Measurements from ENCODE around the gene GATB.

GATB gene

DNA sequence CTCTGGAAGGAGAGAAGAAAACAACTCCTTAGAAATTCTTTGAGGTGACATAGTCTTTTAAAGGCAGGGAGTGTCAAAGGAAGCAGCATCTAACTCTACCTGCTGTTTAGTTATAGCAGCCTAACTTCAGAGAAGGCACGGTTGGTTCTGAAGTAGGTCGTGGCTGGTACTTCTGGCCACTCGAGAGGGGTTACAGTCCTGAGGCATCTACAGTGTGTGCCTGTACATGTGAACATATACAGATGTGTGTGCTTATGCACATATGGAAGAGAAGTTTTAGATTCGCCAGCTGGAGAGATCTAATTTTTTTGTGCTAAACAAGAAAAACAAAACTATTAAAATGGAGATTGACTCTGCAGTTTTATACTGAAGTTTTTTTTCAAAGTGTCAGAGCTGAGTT, 52.7 kb downstream of the GATB start:
- no peaks in the 10 kb centered on the region for H3K4me1 ChIP-seq (ENCODE audit: control insufficient read depth in 2 of 2, insufficient read depth in 2 of 2, low read length in 2 of 2)
- H3K27me3 ChIP-seq (ENCODE audit: control insufficient read depth in 2 of 2, insufficient read depth in 2 of 2, low read length in 2 of 2) = no peaks in the 10 kb centered on the region
- no peak overlapping the region for H3K9ac ChIP-seq (ENCODE audit: low read depth in 1 of 2, low read length in 2 of 2)
- no peak overlapping the region for H3K27ac ChIP-seq (ENCODE audit: low read depth in 2 of 2, low read length in 2 of 2)
- no peaks in the 10 kb centered on the region for H3K9me3 ChIP-seq (ENCODE audit: control insufficient read depth in 2 of 2, low read length in 2 of 2)
- no peak overlapping the region for H3K4me3 ChIP-seq (ENCODE audit: low read length in 2 of 2)
- H3K36me3 ChIP-seq (ENCODE audit: control insufficient read depth in 2 of 2, insufficient read depth in 2 of 2, low read length in 2 of 2) = peaks cover 6 to 12% of the 10 kb centered on the region in 2 donors

DNA sequence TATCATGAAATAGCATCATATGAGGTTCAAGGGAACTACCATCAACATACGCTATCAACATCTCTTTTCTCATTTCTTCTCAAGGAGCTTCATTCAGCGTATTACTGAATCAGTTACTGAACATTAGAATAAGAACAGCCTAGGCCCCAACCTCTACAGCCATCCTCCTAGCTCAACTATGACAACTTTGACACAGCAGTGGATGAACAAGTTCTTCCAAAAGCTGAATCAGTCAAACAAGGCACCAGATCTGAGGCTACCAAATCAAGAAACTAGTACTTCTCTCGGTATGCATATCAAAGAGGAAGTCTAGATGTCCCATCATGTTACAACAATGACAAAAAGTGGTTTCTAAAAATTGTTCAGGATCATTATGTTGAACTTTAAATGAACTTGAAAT, 57.4 kb downstream of the GATB start:
- Histone ChIP-seq H3K9ac (ENCODE audit: low read depth in 1 of 2, low read length in 2 of 2) (no peak overlapping the region), H3K4me1 (ENCODE audit: control insufficient read depth in 2 of 2, insufficient read depth in 2 of 2, low read length in 2 of 2) (no peaks in the 10 kb centered on the region), H3K27ac (ENCODE audit: low read depth in 2 of 2, low read length in 2 of 2) (no peak overlapping the region), H3K27me3 (ENCODE audit: control insufficient read depth in 2 of 2, insufficient read depth in 2 of 2, low read length in 2 of 2) (no peaks in the 10 kb centered on the region), H3K4me3 (ENCODE audit: low read length in 2 of 2) (no peak overlapping the region), H3K36me3 (ENCODE audit: control insufficient read depth in 2 of 2, insufficient read depth in 2 of 2, low read length in 2 of 2) (peaks cover 11 to 14% of the 10 kb centered on the region in 2 donors), H3K9me3 (ENCODE audit: control insufficient read depth in 2 of 2, low read length in 2 of 2) (no peaks in the 10 kb centered on the region)

DNA sequence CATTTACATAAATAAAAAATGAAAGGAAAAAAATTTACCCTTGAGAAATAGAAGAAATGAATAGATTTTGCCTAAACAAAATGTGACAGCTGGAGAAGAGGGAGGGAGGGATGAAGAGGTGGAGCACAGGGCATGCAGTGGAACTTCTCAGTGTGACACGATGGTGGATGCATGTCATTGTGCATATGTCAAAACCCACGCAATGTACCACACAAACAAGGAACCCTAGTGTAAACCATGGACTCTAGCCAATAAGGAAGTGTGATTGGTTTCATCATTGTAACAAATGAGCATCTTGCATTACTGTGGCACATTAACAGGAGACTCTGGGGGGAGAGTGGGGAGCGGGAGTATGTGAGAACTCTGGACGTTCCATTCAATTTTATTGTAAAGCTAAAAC, 58.6 kb downstream of the GATB start:
- H3K27ac ChIP-seq (ENCODE audit: low read depth in 2 of 2, low read length in 2 of 2) = no peak overlapping the region
- H3K9me3 ChIP-seq (ENCODE audit: control insufficient read depth in 2 of 2, low read length in 2 of 2) = no peaks in the 10 kb centered on the region
- no peak overlapping the region for H3K4me3 ChIP-seq (ENCODE audit: low read length in 2 of 2)
- H3K36me3 ChIP-seq (ENCODE audit: control insufficient read depth in 2 of 2, insufficient read depth in 2 of 2, low read length in 2 of 2) = peaks cover 7 to 14% of the 10 kb centered on the region in 2 donors
- no peaks in the 10 kb centered on the region for H3K4me1 ChIP-seq (ENCODE audit: control insufficient read depth in 2 of 2, insufficient read depth in 2 of 2, low read length in 2 of 2)
- no peak overlapping the region for H3K9ac ChIP-seq (ENCODE audit: low read depth in 1 of 2, low read length in 2 of 2)
- no peaks in the 10 kb centered on the region for H3K27me3 ChIP-seq (ENCODE audit: control insufficient read depth in 2 of 2, insufficient read depth in 2 of 2, low read length in 2 of 2)

DNA sequence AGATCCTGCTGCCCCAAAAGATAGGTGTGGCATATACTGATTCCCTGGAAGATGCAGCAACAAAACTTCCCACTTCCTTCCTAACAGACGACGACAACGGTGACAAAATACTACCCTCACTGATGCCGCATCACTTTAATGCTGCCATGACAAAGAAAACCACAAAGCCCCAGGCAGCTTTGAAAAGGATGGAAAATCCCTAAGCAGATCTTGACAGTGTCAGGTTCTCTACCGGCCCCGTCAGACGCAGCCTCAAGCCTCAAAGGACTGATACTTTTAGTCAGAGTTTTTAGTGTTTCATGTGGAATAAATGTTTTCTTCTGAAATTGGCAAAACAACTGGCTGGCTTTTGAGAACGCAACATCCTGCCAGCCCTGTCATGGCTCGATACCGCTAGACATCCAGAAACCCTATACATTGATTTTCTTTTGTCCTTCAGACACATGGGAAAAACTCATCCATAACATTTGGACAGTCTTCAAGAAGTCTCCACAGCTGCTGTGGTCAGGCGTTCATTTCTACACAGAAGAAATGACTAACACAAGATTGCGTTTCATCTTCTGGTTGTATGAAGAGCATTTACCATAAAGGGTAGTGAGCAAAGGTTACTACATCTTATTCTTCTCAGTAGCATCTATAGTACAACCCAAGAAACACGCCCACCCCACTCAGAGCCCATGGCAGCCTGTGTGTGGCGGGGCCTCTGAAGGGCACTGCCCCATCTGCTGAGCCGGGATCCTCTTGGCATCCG, 60.1 kb downstream of the GATB start:
- no peak overlapping the region for H3K4me3 ChIP-seq (ENCODE audit: low read length in 2 of 2)
- H3K36me3 ChIP-seq (ENCODE audit: control insufficient read depth in 2 of 2, insufficient read depth in 2 of 2, low read length in 2 of 2) = peaks cover 7 to 14% of the 10 kb centered on the region in 2 donors
- no peak overlapping the region for H3K9ac ChIP-seq (ENCODE audit: low read depth in 1 of 2, low read length in 2 of 2)
- H3K27me3 ChIP-seq (ENCODE audit: control insufficient read depth in 2 of 2, insufficient read depth in 2 of 2, low read length in 2 of 2) = no peaks in the 10 kb centered on the region
- no peaks in the 10 kb centered on the region for H3K4me1 ChIP-seq (ENCODE audit: control insufficient read depth in 2 of 2, insufficient read depth in 2 of 2, low read length in 2 of 2)
- no peak overlapping the region for H3K27ac ChIP-seq (ENCODE audit: low read depth in 2 of 2, low read length in 2 of 2)
- H3K9me3 ChIP-seq (ENCODE audit: control insufficient read depth in 2 of 2, low read length in 2 of 2) = no peaks in the 10 kb centered on the region

DNA sequence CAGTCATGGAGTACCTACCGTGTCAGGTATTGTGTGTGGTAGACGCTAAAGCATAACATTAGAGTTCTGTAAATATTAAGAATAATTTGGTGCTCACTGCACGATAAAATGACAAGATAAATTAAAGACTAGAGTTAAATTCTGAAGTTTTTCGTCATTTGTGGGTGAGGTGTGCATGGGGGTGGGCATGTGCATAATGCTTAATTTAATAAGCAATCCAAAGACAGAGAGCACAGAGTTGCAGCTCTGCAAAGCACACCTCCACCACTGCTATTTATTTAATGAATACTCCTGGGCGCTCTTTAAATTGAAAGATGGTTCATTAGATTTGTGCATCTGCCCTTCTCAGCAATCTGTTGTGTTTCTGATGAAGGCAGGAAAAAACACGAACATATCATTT, 62.6 kb downstream of the GATB start:
- Histone ChIP-seq H3K27ac (ENCODE audit: low read depth in 2 of 2, low read length in 2 of 2) (no peak overlapping the region), H3K36me3 (ENCODE audit: control insufficient read depth in 2 of 2, insufficient read depth in 2 of 2, low read length in 2 of 2) (peaks cover 2 to 8% of the 10 kb centered on the region in 2 donors), H3K4me3 (ENCODE audit: low read length in 2 of 2) (no peak overlapping the region), H3K4me1 (ENCODE audit: control insufficient read depth in 2 of 2, insufficient read depth in 2 of 2, low read length in 2 of 2) (no peaks in the 10 kb centered on the region), H3K9me3 (ENCODE audit: control insufficient read depth in 2 of 2, low read length in 2 of 2) (no peaks in the 10 kb centered on the region), H3K27me3 (ENCODE audit: control insufficient read depth in 2 of 2, insufficient read depth in 2 of 2, low read length in 2 of 2) (no peaks in the 10 kb centered on the region), H3K9ac (ENCODE audit: low read depth in 1 of 2, low read length in 2 of 2) (no peak overlapping the region)

DNA sequence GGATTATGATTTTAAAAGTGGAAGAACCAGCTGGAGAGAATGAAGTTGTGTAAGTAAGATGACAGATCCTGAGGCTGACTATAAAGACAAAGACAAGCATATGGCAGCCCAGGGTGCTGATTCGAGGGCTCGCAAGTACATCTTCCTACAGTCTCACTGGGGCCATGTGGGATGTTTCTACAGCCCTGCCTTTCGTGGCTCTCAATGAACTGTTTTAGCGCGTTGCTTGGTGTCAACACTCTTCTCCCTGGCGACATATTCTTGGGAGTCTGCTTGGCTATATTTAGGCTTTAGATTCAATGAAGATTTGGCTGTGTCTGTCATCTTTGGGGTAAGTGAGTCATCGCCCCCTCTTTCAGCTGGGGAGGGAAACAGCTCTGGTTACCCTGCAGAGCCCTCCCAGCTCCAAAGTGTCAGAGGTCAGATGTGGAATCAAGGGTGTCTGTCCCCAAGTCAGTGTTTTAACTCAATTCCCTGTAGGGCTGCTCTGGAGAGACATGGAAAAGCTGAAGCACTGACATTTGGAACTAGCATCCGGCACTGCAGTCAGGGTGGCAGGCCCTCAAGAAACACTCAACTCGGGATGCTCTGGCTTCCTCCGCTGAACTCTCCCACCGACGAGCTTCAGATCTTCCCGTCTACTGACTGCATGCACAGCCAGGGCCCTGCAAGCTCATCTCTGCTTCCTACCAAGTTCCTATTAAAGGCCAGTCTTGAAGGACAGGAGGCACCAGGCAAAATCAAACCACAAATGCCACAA, 65.7 kb downstream of the GATB start:
- no peak overlapping the region for H3K27ac ChIP-seq (ENCODE audit: low read depth in 2 of 2, low read length in 2 of 2)
- no peaks in the 10 kb centered on the region for H3K9me3 ChIP-seq (ENCODE audit: control insufficient read depth in 2 of 2, low read length in 2 of 2)
- H3K36me3 ChIP-seq (ENCODE audit: control insufficient read depth in 2 of 2, insufficient read depth in 2 of 2, low read length in 2 of 2) = peaks cover 0 to 3% of the 10 kb centered on the region in 2 donors
- no peak overlapping the region for H3K9ac ChIP-seq (ENCODE audit: low read depth in 1 of 2, low read length in 2 of 2)
- H3K27me3 ChIP-seq (ENCODE audit: control insufficient read depth in 2 of 2, insufficient read depth in 2 of 2, low read length in 2 of 2) = no peaks in the 10 kb centered on the region
- H3K4me3 ChIP-seq (ENCODE audit: low read length in 2 of 2) = no peak overlapping the region
- no peaks in the 10 kb centered on the region for H3K4me1 ChIP-seq (ENCODE audit: control insufficient read depth in 2 of 2, insufficient read depth in 2 of 2, low read length in 2 of 2)

DNA sequence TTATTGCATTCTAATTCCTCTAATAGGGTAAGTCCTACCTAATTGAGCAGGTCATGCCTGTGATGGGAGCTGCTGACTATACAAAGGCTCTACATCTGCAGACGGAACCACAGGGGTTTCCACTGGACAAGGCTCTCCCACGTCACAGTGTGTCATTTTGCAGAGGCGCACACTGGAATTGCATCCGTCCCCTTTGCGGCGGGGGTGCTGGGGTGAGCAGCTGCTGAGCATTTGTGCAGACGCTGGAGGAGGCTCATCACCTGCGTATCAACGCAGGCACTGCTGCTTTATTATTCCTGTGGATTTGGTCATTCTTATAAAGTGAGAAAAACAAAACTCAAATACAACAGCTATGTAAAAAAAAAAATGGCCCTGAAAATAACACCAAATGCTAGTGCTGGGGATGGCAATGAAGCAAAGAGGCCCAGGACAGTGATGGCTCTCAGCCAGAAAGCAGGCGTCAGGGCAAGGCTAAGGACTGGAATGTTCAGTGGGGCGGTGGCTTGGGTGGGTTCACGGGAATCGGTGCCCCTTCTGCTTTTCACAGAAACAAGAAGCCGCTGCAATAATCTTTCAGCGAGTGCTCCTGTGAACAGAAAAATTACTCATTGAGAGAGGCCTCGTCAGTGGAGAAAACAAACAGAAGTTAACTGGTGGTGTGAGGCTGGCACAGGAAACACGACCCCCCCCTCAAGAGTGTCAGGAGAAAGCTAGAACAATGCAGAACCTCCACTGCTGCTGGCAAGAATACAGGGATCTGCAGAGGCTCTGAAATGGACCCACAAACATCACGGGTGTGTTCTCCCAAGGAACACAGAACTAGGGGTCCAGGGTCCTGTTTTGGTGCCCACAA, 67.8 kb downstream of the GATB start:
- Histone ChIP-seq H3K9me3 (ENCODE audit: control insufficient read depth in 2 of 2, low read length in 2 of 2) (no peaks in the 10 kb centered on the region), H3K9ac (ENCODE audit: low read depth in 1 of 2, low read length in 2 of 2) (no peak overlapping the region), H3K36me3 (ENCODE audit: control insufficient read depth in 2 of 2, insufficient read depth in 2 of 2, low read length in 2 of 2) (peaks cover 0 to 3% of the 10 kb centered on the region in 2 donors), H3K4me1 (ENCODE audit: control insufficient read depth in 2 of 2, insufficient read depth in 2 of 2, low read length in 2 of 2) (no peaks in the 10 kb centered on the region), H3K27ac (ENCODE audit: low read depth in 2 of 2, low read length in 2 of 2) (no peak overlapping the region), H3K27me3 (ENCODE audit: control insufficient read depth in 2 of 2, insufficient read depth in 2 of 2, low read length in 2 of 2) (no peaks in the 10 kb centered on the region), H3K4me3 (ENCODE audit: low read length in 2 of 2) (no peak overlapping the region)

DNA sequence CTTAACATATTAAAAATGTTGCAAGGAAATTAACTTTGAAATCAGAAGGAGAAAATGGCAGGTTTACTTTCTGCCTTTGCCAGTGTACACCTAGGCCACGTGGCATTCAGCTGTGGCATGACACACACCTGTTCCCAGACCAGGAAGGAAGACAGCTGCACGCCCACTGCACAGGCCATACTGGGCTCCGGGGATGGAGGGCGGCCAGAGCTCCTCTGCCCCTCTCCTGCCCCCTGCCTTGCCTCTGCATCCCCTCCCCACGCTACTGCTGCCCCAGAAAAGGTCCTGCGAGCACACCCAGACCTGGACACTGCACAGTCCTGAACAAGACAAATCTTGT, 68.4 kb downstream of the GATB start:
- Histone ChIP-seq H3K27me3 (ENCODE audit: control insufficient read depth in 2 of 2, insufficient read depth in 2 of 2, low read length in 2 of 2) (no peaks in the 10 kb centered on the region), H3K36me3 (ENCODE audit: control insufficient read depth in 2 of 2, insufficient read depth in 2 of 2, low read length in 2 of 2) (peaks cover 0 to 6% of the 10 kb centered on the region in 2 donors), H3K27ac (ENCODE audit: low read depth in 2 of 2, low read length in 2 of 2) (no peak overlapping the region), H3K9me3 (ENCODE audit: control insufficient read depth in 2 of 2, low read length in 2 of 2) (no peaks in the 10 kb centered on the region), H3K4me3 (ENCODE audit: low read length in 2 of 2) (no peak overlapping the region), H3K4me1 (ENCODE audit: control insufficient read depth in 2 of 2, insufficient read depth in 2 of 2, low read length in 2 of 2) (no peaks in the 10 kb centered on the region), H3K9ac (ENCODE audit: low read depth in 1 of 2, low read length in 2 of 2) (no peak overlapping the region)

DNA sequence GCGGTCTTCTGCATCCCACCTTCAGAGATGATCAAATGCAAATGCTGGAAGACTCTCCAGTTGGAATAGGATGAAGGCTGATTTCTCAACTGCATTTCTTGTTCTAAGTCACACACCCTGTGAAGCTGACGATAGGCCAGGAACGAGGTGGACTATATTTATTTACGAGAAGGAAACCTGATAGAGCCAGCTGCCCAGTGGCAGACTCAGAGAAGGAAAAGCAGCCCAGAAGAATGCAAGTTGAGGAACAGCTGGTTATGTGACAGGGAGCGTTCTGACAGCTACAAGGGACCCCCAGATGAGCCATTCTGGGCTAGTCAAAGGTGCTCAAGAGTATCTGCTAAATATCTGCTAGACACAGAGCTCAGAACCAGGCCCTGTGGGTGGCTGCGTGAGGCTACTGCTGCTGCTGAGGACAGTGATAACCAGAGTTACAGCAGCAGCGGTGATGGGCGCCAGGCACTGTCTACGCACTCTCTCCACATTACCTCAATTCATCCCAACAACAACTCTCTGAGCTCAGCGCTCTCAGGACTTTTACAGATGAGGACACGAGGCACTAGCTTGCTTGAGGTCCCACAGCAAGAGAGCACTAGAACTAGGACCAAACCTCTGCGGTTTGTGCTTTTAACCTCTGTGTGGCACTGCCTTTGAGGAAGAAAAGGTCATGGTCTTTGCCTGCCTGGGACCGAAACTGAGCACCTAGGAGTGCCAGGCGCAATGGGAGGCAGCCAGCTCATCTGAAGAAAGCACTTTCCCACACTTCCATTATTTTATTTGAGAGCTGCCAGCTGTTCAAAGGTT, 69.0 kb downstream of the GATB start:
- Histone ChIP-seq H3K4me3 (ENCODE audit: low read length in 2 of 2) (no peak overlapping the region), H3K27ac (ENCODE audit: low read depth in 2 of 2, low read length in 2 of 2) (no peak overlapping the region), H3K9me3 (ENCODE audit: control insufficient read depth in 2 of 2, low read length in 2 of 2) (no peaks in the 10 kb centered on the region), H3K27me3 (ENCODE audit: control insufficient read depth in 2 of 2, insufficient read depth in 2 of 2, low read length in 2 of 2) (no peaks in the 10 kb centered on the region), H3K36me3 (ENCODE audit: control insufficient read depth in 2 of 2, insufficient read depth in 2 of 2, low read length in 2 of 2) (peaks cover 0 to 6% of the 10 kb centered on the region in 2 donors), H3K4me1 (ENCODE audit: control insufficient read depth in 2 of 2, insufficient read depth in 2 of 2, low read length in 2 of 2) (no peaks in the 10 kb centered on the region), H3K9ac (ENCODE audit: low read depth in 1 of 2, low read length in 2 of 2) (no peak overlapping the region)
